ENCODE data around the gene ESPNL.

Gene ESPNL

DNA sequence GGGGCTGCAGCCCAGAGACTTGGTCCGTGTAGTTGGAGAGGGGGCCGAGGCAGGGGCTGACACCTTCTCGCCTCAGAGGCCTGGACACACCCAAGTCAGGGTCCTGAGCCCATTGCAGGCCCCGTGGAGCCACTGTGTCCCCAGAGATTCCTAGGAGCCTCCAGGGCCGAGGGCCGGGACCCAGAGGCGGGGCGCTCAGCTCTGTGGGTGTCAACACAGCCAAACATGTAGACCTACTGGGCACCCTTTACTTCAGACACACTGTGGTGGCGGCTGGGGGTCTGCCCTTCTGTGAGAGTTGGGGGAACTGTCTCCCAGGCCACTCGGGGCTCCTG lies 459 bp upstream of the ESPNL start:
- Histone ChIP-seq H3K9me3 (ENCODE audit: control insufficient read depth, insufficient read depth, low read length) (no peaks in the 10 kb centered on the region), H3K4me1 (ENCODE audit: insufficient read depth, low read length) (peaks cover 13% of the 10 kb centered on the region), H3K9ac (ENCODE audit: low read depth, low read length) (no peak overlapping the region), H3K36me3 (ENCODE audit: insufficient read depth, low read length) (no peaks in the 10 kb centered on the region; the same call in 1 of the 2 replicates)

DNA sequence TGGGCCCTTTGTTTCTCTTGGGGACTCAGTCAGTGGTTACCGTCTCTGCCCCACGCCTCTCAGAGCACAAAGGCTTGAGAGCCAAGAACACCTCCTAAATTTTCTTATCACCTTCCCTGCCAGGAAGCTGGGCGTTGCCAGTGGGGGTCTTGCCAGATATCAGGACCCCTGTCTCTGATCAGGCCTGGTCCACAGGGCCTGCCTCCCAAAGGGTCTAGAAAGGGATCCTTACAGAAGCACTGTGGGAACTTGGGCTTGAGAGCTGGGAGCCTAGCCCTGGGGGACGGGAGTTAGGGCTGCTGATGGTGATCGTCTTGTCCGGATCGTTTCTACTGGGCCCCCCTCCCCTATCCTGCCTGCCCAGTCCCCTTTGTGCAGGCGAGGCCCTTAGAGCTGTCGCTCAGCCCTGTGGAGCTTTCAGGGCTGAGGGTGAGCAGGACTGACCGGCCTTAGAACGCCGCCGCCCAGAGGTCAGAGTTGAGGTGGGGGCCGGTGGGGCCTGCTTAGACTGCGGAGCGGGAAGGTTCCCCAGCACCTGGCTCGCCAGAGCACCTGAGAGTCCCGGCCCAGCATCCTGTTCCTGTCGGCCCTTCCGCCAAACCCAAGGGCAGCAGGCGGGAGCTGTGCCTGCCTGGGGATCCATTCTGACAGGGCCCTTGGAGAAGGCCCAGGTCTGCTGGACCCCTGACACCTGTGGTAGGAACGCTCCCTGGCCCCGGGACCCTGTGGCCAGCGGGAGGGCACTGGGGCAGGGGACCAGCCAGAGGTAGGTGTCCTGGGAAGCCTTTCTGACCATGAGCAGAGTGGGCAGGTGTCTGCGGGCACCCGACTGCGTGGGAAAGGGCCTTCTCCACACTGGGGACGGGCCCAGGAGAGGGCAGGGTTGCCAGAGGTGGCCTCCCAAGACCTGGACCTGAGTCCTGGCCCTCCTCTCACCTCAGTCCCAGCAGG lies 956 bp downstream of the ESPNL start:
- Histone ChIP-seq H3K4me1 (ENCODE audit: insufficient read depth, low read length) (peaks cover 12% of the 10 kb centered on the region), H3K36me3 (ENCODE audit: insufficient read depth, low read length) (no peaks in the 10 kb centered on the region), H3K9ac (ENCODE audit: low read depth, low read length) (no peak overlapping the region), H3K9me3 (ENCODE audit: control insufficient read depth, insufficient read depth, low read length) (no peaks in the 10 kb centered on the region)

DNA sequence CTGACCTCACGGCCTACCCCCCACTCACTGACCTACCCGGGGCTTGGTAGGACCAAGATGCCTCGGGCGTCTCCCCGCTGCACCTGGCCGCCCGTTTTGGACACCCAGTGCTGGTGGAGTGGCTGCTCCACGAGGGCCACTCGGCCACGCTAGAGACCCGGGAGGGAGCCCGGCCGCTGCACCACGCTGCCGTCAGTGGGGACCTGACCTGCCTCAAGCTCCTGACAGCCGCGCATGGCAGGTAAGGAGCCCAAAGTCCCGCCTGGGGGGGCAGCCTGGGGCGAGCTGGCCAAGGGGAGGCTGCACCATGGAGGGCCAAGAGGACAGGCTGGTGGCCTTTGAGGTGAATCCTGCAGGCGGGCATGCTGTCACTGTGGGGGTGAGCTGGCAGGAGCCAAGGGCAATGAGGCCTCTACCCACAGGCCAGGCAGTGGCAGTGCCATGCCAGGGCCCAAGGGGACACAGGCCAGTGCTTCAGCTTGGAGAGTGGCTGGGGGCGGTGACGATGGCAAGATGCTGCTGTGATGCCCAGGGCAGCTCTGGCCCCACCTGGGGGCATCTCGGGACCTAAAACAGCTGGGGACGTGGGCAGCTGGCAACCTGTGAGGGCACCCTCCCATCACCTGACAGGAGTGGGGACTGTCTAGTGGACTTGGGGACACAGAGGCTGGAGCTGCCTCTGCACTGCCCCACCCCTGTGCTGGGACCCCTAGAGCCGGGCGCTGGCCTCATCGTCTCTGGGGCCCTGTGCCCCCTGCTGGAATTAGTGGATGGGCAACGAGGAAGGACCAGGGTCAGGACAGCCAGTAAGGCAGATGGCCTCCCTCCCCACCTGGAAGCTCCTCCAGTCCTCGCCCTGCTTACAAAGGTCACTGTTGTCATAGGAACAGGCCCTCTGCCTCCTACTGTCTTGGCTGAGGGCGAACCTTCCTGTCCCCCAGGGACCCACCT lies 2.0 kb downstream of the ESPNL start:
- Histone ChIP-seq H3K4me1 (ENCODE audit: insufficient read depth, low read length) (peaks cover 6% of the 10 kb centered on the region; the same call in 1 of the 2 replicates), H3K9ac (ENCODE audit: low read depth, low read length) (no peak overlapping the region), H3K9me3 (ENCODE audit: control insufficient read depth, insufficient read depth, low read length) (no peaks in the 10 kb centered on the region), H3K36me3 (ENCODE audit: insufficient read depth, low read length) (no peaks in the 10 kb centered on the region)

DNA sequence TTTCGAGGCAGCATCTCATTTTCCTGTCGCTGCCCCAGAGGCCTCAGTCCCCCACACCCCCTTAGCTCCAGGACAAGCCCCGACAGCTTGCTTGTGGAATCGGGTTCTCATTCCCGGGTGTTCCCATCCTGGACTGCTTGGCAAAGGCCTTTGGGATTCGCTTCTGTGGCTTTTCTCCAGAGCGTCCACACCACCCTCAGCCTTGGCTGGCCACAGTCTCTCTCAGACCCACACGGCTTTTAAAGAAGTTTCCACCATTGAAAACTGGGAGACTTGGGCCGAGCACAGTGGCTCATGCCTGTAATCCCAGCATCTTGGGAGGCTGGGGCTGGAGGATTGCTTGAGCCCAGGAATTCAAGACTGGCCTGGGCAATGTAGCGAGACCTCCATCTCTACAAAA lies 2.7 kb downstream of the ESPNL start:
- Histone ChIP-seq H3K9ac (ENCODE audit: low read depth, low read length) (no peak overlapping the region), H3K4me1 (ENCODE audit: insufficient read depth, low read length) (peaks cover 9% of the 10 kb centered on the region; the same call in 1 of the 2 replicates), H3K9me3 (ENCODE audit: control insufficient read depth, insufficient read depth, low read length) (no peaks in the 10 kb centered on the region), H3K36me3 (ENCODE audit: insufficient read depth, low read length) (no peaks in the 10 kb centered on the region)

DNA sequence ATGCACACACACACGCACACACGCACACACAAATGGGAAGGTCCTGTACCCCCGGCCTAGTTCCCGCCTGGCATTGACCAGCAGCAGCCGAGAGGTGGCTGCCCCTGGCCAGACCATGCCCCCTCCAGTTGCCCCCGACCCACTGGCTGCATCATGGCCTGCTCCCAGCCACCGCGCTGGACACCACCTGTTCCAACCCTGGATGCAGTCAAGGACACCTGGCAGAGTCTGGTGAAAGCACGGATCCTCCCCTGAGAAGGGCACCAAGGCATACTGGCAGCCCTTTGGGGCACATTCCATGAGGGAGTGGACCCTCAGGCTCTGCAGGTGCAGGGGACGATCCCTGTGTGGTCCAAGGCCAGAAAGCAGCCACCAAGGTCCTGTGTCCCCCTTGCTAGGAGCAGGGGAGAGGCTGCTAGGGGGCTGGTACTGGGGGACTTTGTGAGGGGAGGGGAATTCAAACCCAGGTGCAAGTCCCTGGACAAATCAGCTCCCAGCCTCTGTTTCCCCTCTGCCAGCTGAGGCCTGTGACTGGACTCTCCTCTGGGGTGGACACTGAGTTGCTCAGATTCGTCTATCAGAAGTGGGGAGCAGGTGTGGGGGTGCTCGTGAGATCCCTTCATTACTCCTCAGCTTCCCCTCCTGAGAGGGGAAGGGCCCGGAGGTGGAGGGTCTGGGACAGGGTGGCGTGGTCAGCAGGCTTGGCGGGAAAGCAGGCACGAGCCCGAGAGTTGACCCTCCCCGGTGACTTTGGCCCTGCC lies 3.5 kb downstream of the ESPNL start:
- no peaks in the 10 kb centered on the region for H3K36me3 ChIP-seq (ENCODE audit: insufficient read depth, low read length)
- peaks cover 12% of the 10 kb centered on the region; the same call in 1 of the 2 replicates for H3K4me1 ChIP-seq (ENCODE audit: insufficient read depth, low read length)
- no peak overlapping the region for H3K9ac ChIP-seq (ENCODE audit: low read depth, low read length)
- no peaks in the 10 kb centered on the region for H3K9me3 ChIP-seq (ENCODE audit: control insufficient read depth, insufficient read depth, low read length)

DNA sequence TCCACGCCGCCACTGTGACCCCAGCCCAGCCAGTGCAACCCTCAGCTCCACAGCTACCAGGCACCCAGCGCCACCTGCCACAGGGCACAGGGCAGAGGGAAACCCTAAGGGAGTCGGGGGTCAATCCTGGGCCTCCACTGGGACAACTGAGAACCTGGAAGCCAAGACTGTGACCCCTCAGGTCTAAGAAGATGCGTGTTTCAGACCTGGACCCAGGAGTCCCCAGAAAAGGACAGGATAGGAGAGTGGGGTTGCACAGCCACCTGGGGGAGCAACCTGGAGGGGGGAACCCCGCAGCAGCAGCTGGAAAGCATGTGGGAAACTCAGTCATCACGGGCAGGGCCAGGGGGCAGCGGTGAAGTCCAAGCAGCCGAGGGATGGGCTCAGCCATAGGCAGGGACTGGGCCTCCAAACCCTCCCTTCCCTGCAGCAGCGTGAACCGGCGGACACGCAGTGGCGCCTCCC lies 4.1 kb downstream of the ESPNL start:
- Histone ChIP-seq H3K9ac (ENCODE audit: low read depth, low read length) (no peak overlapping the region), H3K36me3 (ENCODE audit: insufficient read depth, low read length) (no peaks in the 10 kb centered on the region), H3K9me3 (ENCODE audit: control insufficient read depth, insufficient read depth, low read length) (no peaks in the 10 kb centered on the region), H3K4me1 (ENCODE audit: insufficient read depth, low read length) (peaks cover 11% of the 10 kb centered on the region; the same call in 1 of the 2 replicates)

DNA sequence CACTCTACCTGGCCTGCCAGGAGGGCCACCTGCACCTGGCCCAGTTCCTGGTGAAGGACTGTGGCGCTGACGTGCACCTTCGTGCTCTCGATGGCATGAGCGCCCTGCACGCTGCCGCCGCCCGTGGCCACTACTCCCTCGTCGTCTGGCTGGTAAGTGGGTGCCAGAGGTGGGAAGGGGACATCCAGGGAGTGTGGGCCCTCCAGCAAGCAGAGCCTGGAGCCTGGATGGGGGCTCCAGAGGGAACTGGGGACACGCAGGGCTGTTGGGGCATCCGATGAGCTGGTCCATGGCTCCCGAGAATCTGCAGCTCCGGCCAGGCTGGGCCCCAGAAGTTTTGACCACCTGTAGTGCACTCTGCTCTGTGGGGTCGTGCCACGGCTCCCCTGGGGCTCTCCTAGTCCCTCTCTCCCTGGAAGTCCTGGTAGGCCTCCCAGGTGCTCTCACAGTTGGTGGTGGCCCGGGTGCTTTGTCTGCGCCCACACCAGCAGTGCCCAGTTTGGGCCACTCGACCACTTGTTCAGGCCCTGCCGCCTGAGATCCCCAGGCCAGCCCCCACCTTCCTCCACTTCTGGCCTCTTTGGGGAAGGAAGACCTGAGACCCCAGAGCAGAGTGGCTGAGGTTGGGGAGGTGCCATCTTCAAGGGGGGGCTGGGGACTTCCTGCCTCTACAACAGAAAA lies 4.7 kb downstream of the ESPNL start:
- no peaks in the 10 kb centered on the region for H3K9me3 ChIP-seq (ENCODE audit: control insufficient read depth, insufficient read depth, low read length)
- peaks cover 11% of the 10 kb centered on the region; the same call in 1 of the 2 replicates for H3K4me1 ChIP-seq (ENCODE audit: insufficient read depth, low read length)
- no peak overlapping the region for H3K9ac ChIP-seq (ENCODE audit: low read depth, low read length)
- H3K36me3 ChIP-seq (ENCODE audit: insufficient read depth, low read length): no peaks in the 10 kb centered on the region

DNA sequence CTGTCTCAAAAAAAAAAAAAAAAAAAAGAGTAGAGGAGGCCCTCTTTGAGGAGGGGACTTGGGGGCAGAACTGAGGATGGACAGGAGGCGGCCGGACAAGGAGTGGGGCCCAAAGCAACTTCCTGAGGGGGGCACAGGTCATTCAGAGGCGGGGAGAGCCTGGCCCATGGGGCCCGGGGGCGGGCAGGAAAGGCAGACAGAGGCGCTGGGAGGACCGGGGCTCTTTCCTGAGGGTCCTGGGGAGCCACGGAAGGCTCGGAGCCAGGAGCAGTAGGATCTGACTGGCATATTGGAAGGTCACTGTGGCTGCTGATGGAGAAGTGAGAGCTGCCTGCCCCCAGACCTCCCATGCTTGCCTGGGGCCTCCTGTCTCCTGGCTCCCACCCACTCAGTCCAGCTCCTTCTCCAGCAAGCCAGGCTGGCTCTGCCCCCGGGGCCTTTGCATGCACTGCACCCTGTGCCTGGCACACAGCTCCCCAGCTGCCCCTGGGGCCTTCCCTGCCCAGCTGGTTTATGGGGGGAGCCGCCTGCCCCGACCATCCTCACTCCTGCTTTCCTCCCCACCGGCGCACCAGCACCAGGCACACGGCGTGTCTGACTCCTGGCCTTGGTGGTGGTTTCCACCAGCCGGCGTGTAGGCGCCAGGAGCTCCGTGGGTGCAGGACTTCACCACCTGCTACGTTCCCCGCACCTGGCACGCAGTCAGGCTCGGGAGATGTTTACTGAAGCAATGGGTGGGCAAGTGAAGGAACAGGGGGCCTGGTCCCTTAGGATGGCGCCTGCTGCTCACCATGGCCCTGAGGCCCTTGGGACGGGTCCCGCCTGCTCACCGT lies 5.6 kb downstream of the ESPNL start:
- Histone ChIP-seq H3K9me3 (ENCODE audit: control insufficient read depth, insufficient read depth, low read length) (no peaks in the 10 kb centered on the region), H3K9ac (ENCODE audit: low read depth, low read length) (no peak overlapping the region), H3K36me3 (ENCODE audit: insufficient read depth, low read length) (no peaks in the 10 kb centered on the region), H3K4me1 (ENCODE audit: insufficient read depth, low read length) (peaks cover 11% of the 10 kb centered on the region; the same call in 1 of the 2 replicates)

DNA sequence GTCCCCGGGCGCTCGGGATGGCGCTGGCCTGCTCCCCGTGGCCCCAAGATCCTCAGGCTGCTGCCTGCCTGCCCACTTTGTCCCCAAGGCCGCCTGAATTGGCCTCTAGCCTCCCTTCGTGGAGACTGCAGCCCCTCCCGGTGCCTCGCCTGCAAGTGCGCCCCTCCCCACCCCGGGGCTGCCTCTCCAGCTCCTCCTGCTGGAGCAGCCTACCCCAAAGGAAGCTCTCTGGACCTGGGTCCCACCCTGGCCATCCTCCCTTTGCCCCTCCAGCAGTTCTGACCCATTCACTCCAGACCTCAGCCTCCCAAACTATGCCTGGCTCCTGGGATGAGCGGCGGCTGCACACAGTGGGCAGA lies 6.2 kb downstream of the ESPNL start:
- peaks cover 11% of the 10 kb centered on the region; the same call in 1 of the 2 replicates for H3K4me1 ChIP-seq (ENCODE audit: insufficient read depth, low read length)
- H3K9me3 ChIP-seq (ENCODE audit: control insufficient read depth, insufficient read depth, low read length): no peaks in the 10 kb centered on the region
- no peaks in the 10 kb centered on the region for H3K36me3 ChIP-seq (ENCODE audit: insufficient read depth, low read length)
- H3K9ac ChIP-seq (ENCODE audit: low read depth, low read length): no peak overlapping the region

DNA sequence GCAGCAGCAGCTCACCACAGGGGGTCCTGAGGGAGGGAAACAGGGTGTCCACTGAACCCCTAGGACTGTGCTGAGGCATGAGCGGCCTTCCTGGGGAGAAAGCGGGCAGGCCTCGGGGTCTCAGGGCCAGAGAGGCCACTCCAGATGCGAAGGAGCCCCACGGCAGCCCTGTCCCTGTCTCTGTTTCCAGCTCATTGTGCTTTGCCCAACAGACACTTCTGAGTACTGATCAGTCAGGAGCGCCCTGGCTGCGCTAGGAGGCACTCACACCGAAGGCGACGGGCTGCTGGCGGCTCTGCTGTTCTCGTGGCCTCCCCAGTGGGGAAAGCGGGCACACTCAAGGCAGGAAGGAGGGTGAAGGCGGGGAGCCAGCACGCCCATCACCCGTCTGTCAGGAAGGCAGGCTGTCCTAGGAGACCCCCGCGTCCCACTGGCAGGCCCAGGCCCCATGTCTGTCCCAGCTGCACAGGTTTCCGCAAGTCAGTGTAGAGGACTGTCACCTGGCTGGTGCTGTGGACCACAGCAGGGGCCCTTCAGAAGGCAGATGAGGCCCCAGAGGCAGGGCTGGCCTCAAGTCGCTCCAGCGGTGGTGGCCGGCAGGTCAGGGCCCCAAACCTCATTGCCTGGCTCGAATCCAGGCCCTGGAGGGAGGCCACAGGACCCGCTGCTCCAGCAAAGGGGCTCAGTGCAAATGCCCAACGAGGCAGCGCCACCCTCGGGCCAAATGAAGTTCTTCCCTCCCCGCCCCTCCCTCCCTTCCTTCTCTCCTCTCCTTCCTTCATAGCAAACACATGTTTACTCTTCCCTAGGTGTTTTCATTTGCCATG lies 6.8 kb downstream of the ESPNL start:
- peaks cover 11% of the 10 kb centered on the region; the same call in 1 of the 2 replicates for H3K4me1 ChIP-seq (ENCODE audit: insufficient read depth, low read length)
- H3K36me3 ChIP-seq (ENCODE audit: insufficient read depth, low read length): no peaks in the 10 kb centered on the region
- H3K9ac ChIP-seq (ENCODE audit: low read depth, low read length): no peak overlapping the region
- H3K9me3 ChIP-seq (ENCODE audit: control insufficient read depth, insufficient read depth, low read length): no peaks in the 10 kb centered on the region

DNA sequence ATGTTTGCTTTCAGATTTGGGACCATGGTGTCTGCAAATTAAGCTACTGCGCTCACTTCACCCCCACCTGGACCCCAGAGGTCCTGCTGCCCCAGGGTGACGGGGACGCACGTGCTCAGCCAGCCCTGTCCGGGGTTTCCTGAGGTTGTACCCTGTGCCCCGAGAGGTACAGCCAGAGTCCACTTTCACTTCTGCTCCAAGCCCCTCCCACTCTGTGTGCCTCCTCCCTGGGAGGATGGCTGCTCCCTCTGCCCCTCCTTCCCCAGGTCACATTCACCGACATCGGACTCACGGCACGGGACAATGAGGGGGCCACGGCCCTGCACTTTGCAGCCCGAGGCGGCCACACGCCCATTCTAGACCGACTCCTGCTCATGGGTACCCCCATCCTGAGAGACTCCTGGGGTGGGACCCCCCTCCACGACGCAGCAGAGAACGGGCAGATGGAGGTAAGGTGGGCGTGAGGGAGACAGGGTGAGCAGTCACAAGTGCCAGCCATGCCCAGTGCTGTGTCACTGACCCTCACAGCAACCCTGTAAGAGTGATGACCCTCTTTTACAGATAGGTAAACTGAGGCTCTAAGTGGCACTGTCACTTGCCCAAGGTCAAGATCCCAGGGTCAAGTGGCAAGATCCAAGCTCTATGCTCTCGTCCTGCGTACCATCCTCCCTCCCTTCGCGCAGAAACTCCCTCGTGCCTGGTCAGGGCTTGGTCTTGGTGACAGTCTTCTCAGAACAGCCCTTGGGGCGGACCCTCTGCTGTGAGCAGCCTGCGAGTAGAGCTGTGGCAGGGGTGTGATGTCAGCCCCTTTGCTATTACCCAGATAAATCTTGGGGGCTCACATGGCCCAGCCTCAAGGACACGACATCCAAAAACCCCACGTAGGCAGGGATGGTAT lies 7.6 kb downstream of the ESPNL start:
- Histone ChIP-seq H3K9me3 (ENCODE audit: control insufficient read depth, insufficient read depth, low read length) (no peaks in the 10 kb centered on the region; the same call in 1 of the 2 replicates), H3K4me1 (ENCODE audit: insufficient read depth, low read length) (peaks cover 11% of the 10 kb centered on the region; the same call in 1 of the 2 replicates), H3K9ac (ENCODE audit: low read depth, low read length) (no peak overlapping the region)

More for the DNA sequence above, 7.6 kb downstream of the ESPNL start:
- H3K36me3 ChIP-seq (ENCODE audit: insufficient read depth, low read length): no peaks in the 10 kb centered on the region
